Glutamatergic neuron (in vitro differentiated cells): ENCODE data around the gene LSM11. TPM values are rescaled to one million over a fixed set of nuclear protein-coding genes. Genes with fewer than 3 reads are reported as not detected.

Experiments used
- DNase-seq: peaks from one replicate; pipeline ENCODE4 v3.0.0; 2022
- H3K27ac Mint-ChIP-seq: one replicate; pipeline ENCODE4 v1.8.0; 2020; ENCODE audit warnings: mild to moderate bottlenecking, mixed read lengths, inconsistent platforms; ENCODE audit not compliant: unreplicated experiment
- H3K27me3 Mint-ChIP-seq: one replicate; pipeline ENCODE4 v1.8.0; 2020; ENCODE audit warnings: mild to moderate bottlenecking, moderate library complexity, mixed read lengths, inconsistent platforms; ENCODE audit not compliant: unreplicated experiment
- H3K36me3 Mint-ChIP-seq: one replicate; pipeline ENCODE4 v1.8.0; 2020; ENCODE audit warnings: mild to moderate bottlenecking, mixed read lengths, inconsistent platforms; ENCODE audit not compliant: unreplicated experiment
- H3K4me1 Mint-ChIP-seq: one replicate; pipeline ENCODE4 v1.8.0; 2020; ENCODE audit warnings: mild to moderate bottlenecking, low read depth, mixed read lengths, inconsistent platforms; ENCODE audit not compliant: unreplicated experiment
- H3K4me3 Mint-ChIP-seq: one replicate; pipeline ENCODE4 v1.8.0; 2020; ENCODE audit warnings: mild to moderate bottlenecking, mixed read lengths, inconsistent platforms; ENCODE audit not compliant: unreplicated experiment
- H3K9me3 Mint-ChIP-seq: one replicate; pipeline ENCODE4 v1.8.0; 2020; ENCODE audit warnings: mild to moderate bottlenecking, moderate library complexity, mixed read lengths, inconsistent platforms; ENCODE audit not compliant: unreplicated experiment
- CTCF ChIP-seq: fragments of 200-600 bp; sonication (generic); IDR thresholded peaks from one replicate; pipeline ENCODE4 v1.5.0; 2021; ENCODE audit not compliant: partially characterized antibody, unreplicated experiment
- total RNA-seq: library from RNA; stranded (reverse); fragmentation: NEBNext Ultra II Directional; extraction: Animal tissue kit (Norgen Biotek cat#: 25700); gene quantifications from one replicate; pipeline ENCODE4 v1.2.1, GENCODE V29; 2021; ENCODE audit not compliant: unreplicated experiment

LSM11 gene
- total RNA-seq, 1 donor from 2014 or later: 7.7 TPM

GRCh38 chr5:157761690-157762621, 18.4 kb downstream of the LSM11 start:
- H3K27me3 Mint-ChIP-seq: peaks cover under 1% of the 10 kb centered on the region
- no peak overlapping the region for H3K4me3 Mint-ChIP-seq
- peaks cover 30% of the 10 kb centered on the region for H3K4me1 Mint-ChIP-seq
- TF ChIP-seq CTCF: peak; percentile 85
- no peak for DNase-seq
- no peaks in the 10 kb centered on the region for H3K9me3 Mint-ChIP-seq
- H3K27ac Mint-ChIP-seq: no peak overlapping the region
- H3K36me3 Mint-ChIP-seq: no peaks in the 10 kb centered on the region

DNA sequence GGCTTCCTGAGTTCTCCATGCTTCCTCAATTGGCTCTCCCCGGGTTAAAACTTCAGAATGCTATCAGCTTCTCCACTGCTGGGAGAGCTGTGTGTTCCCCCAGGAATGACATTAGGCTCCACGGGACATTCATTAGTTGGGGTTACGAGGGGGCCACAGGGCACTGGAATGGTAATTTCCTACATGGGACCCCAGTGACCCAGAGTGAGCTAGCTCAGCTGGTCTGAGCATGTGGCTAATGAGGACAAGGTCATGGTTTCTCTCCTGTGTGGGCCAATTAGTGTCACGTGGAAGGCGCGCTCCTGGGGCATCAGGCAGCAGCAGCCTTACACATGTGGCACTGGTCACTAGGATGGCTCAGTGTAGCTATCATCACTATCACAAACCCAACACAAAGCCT, 21.0 kb downstream of the LSM11 start:
- Mint-ChIP-seq H3K36me3 (no peaks in the 10 kb centered on the region), H3K27me3 (peaks cover 2% of the 10 kb centered on the region), H3K9me3 (no peaks in the 10 kb centered on the region), H3K27ac (peak overlapping the region; percentile 53), H3K4me1 (peaks cover 29% of the 10 kb centered on the region), H3K4me3 (no peak overlapping the region)
- no peak for TF ChIP-seq CTCF
- DNase-seq: peak; percentile 40

DNA sequence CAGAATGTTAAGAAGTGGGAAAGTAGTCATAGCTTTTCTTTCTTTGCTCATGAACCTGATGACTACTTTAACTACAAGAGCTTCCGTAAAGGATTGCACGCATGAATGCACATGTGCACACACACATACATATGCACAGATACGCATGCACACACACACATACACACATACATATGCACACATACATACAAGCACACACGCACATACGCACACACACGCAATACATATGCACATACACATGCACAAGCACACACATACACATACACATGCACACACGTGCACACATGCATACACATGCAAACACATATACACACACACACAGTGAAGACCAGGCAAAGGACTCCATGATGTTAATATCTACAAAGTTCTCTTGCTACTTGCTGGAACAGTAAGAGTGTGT, 22.9 kb downstream of the LSM11 start:
- Mint-ChIP-seq H3K9me3 (no peaks in the 10 kb centered on the region), H3K4me1 (peaks cover 29% of the 10 kb centered on the region), H3K27me3 (peaks cover 2% of the 10 kb centered on the region), H3K27ac (peak overlapping the region; percentile 40), H3K4me3 (no peak overlapping the region), H3K36me3 (no peaks in the 10 kb centered on the region)
- DNase-seq: no peak
- TF ChIP-seq CTCF: no peak

GRCh38 chr5:157766902-157767301, 23.4 kb downstream of the LSM11 start:
- no peak overlapping the region for H3K4me3 Mint-ChIP-seq
- H3K27ac Mint-ChIP-seq: no peak overlapping the region
- H3K27me3 Mint-ChIP-seq: peaks cover 2% of the 10 kb centered on the region
- TF ChIP-seq CTCF: no peak
- H3K36me3 Mint-ChIP-seq: no peaks in the 10 kb centered on the region
- H3K9me3 Mint-ChIP-seq: no peaks in the 10 kb centered on the region
- peaks cover 30% of the 10 kb centered on the region for H3K4me1 Mint-ChIP-seq
- no peak for DNase-seq

GRCh38 chr5:157767689-157768088, 24.2 kb downstream of the LSM11 start:
- DNase-seq: no peak
- H3K4me3 Mint-ChIP-seq: no peak overlapping the region
- TF ChIP-seq CTCF: no peak
- no peaks in the 10 kb centered on the region for H3K9me3 Mint-ChIP-seq
- no peaks in the 10 kb centered on the region for H3K36me3 Mint-ChIP-seq
- no peak overlapping the region for H3K27ac Mint-ChIP-seq
- peaks cover 2% of the 10 kb centered on the region for H3K27me3 Mint-ChIP-seq
- peaks cover 27% of the 10 kb centered on the region for H3K4me1 Mint-ChIP-seq
